ENCODE data around the gene C14orf119. TPM values are rescaled to one million over a fixed set of nuclear protein-coding genes. Genes with fewer than 3 reads are reported as not detected.

C14orf119 gene
- total RNA-seq, 1 donor from 2014 or later = 40.3 TPM

- Mint-ChIP-seq H3K4me3 (ENCODE audit: unreplicated experiment) (no peak overlapping the region), H3K36me3 (ENCODE audit: unreplicated experiment) (no peaks in the 10 kb centered on the region), H3K27me3 (ENCODE audit: unreplicated experiment) (peaks cover 1% of the 10 kb centered on the region), H3K9me3 (ENCODE audit: unreplicated experiment) (no peaks in the 10 kb centered on the region), H3K4me1 (ENCODE audit: low read depth, unreplicated experiment) (peaks cover 2% of the 10 kb centered on the region), H3K27ac (ENCODE audit: unreplicated experiment) (no peak overlapping the region)
- no peak for DNase-seq
- no peak for TF ChIP-seq CTCF (IDR thresholded peaks at IDR 0.05; ENCODE audit: partially characterized antibody, unreplicated experiment)
Observed at GRCh38 chr14:23148591-23149249, 53.4 kb downstream of the C14orf119 start.

GRCh38 chr14:23149745-23150144, 54.4 kb downstream of the C14orf119 start:
- Mint-ChIP-seq H3K4me3 (ENCODE audit: unreplicated experiment) (no peak overlapping the region), H3K36me3 (ENCODE audit: unreplicated experiment) (no peaks in the 10 kb centered on the region), H3K4me1 (ENCODE audit: low read depth, unreplicated experiment) (peaks cover 4% of the 10 kb centered on the region), H3K27ac (ENCODE audit: unreplicated experiment) (no peak overlapping the region), H3K9me3 (ENCODE audit: unreplicated experiment) (no peaks in the 10 kb centered on the region), H3K27me3 (ENCODE audit: unreplicated experiment) (peaks cover 1% of the 10 kb centered on the region)
- no peak for TF ChIP-seq CTCF (IDR thresholded peaks at IDR 0.05; ENCODE audit: partially characterized antibody, unreplicated experiment)
- no peak for DNase-seq

Other genes starting within 250 kb of the C14orf119 start
- 15.1 TPM for gene LRP10, start 223.8 kb upstream of the C14orf119 start, total RNA-seq (ENCODE audit: unreplicated experiment)
- gene REM2, start 212.3 kb upstream of the C14orf119 start, total RNA-seq (ENCODE audit: unreplicated experiment) = 73.2 TPM
- gene RBM23, start 176.4 kb upstream of the C14orf119 start, total RNA-seq (ENCODE audit: unreplicated experiment) = 70.9 TPM
- gene PRMT5, start 166.1 kb upstream of the C14orf119 start, total RNA-seq (ENCODE audit: unreplicated experiment) = 54.6 TPM
- 9.7 TPM for gene HAUS4, start 138.4 kb upstream of the C14orf119 start, total RNA-seq (ENCODE audit: unreplicated experiment)
- gene AJUBA, start 113.0 kb upstream of the C14orf119 start, total RNA-seq (ENCODE audit: unreplicated experiment) = 0.34 TPM
- gene C14orf93, start 85.4 kb upstream of the C14orf119 start, total RNA-seq (ENCODE audit: unreplicated experiment) = 12.1 TPM
- gene PSMB5, start 60.6 kb upstream of the C14orf119 start, total RNA-seq (ENCODE audit: unreplicated experiment) = 289 TPM
- not detected for gene PSMB11, start 53.3 kb upstream of the C14orf119 start, total RNA-seq (ENCODE audit: unreplicated experiment)
- gene CDH24, start 38.0 kb upstream of the C14orf119 start, total RNA-seq (ENCODE audit: unreplicated experiment) = 164 TPM
- gene ACIN1, start 369 bp upstream of the C14orf119 start, total RNA-seq (ENCODE audit: unreplicated experiment) = 341 TPM
- not detected for gene CIROP, start 9.5 kb downstream of the C14orf119 start, total RNA-seq (ENCODE audit: unreplicated experiment)
- gene CEBPE, start 23.8 kb downstream of the C14orf119 start, total RNA-seq (ENCODE audit: unreplicated experiment) = not detected
- gene SLC7A8, start 88.2 kb downstream of the C14orf119 start, total RNA-seq (ENCODE audit: unreplicated experiment) = 7.9 TPM
- not detected for gene RNF212B, start 142.4 kb downstream of the C14orf119 start, total RNA-seq (ENCODE audit: unreplicated experiment)
- gene HOMEZ, start 190.6 kb downstream of the C14orf119 start, total RNA-seq (ENCODE audit: unreplicated experiment) = 12.2 TPM
- 10.8 TPM for gene PPP1R3E, start 207.4 kb downstream of the C14orf119 start, total RNA-seq (ENCODE audit: unreplicated experiment)
- 32.6 TPM for gene BCL2L2, start 211.3 kb downstream of the C14orf119 start, total RNA-seq (ENCODE audit: unreplicated experiment)
- 355 TPM for gene PABPN1, start 226.0 kb downstream of the C14orf119 start, total RNA-seq (ENCODE audit: unreplicated experiment)